Liver (tissue), 3 donors: ENCODE data around the gene ADISSP.
A peak's percentile ranks its signal among the peaks of the same experiment; 100 is the strongest.

Experiments
- EGR1 ChIP-seq, 2 donors: IDR thresholded peaks; 2 replicates each; pipeline ENCODE4 v1.6.1; 2016 to 2018; ENCODE audit warnings: antibody characterized with exemption in 2 of 2, low read depth in 2 of 2
- FOXA1 ChIP-seq: IDR thresholded peaks from 2 replicates; pipeline ENCODE4 v1.6.1; 2016; ENCODE audit warnings: antibody characterized with exemption
- GABPA ChIP-seq, 2 donors: IDR thresholded peaks in 1 of 2; conservative IDR thresholded peaks in 1 of 2; 2 replicates each; pipeline ENCODE4 v1.6.1; 2016; ENCODE audit warnings: antibody characterized with exemption in 2 of 2, mild to moderate bottlenecking in 1 of 2, moderate library complexity in 1 of 2
- JUND ChIP-seq, 2 donors: IDR thresholded peaks; 2 replicates each; pipeline ENCODE4 v1.6.1; 2016; ENCODE audit warnings: antibody characterized with exemption in 2 of 2
- NR2F2 ChIP-seq: IDR thresholded peaks from 2 replicates; pipeline ENCODE4 v1.6.1; 2016; ENCODE audit warnings: antibody characterized with exemption
- RAD21 ChIP-seq, 2 donors: IDR thresholded peaks; 2 replicates each; pipeline ENCODE4 v1.6.1; 2016; ENCODE audit warnings: antibody characterized with exemption in 2 of 2, mild to moderate bottlenecking in 2 of 2
- REST ChIP-seq: IDR thresholded peaks from 2 replicates; pipeline ENCODE4 v1.6.1; 2016; ENCODE audit warnings: antibody characterized with exemption, mild to moderate bottlenecking
- RXRA ChIP-seq, 2 donors: IDR thresholded peaks; 2 replicates each; pipeline ENCODE4 v1.6.1; 2017 to 2018; ENCODE audit warnings: antibody characterized with exemption in 2 of 2, mild to moderate bottlenecking in 1 of 2
- SP1 ChIP-seq: IDR thresholded peaks from 2 replicates; pipeline ENCODE4 v1.6.1; 2018; ENCODE audit warnings: antibody characterized with exemption, mild to moderate bottlenecking
- TAF1 ChIP-seq: conservative IDR thresholded peaks from 2 replicates; pipeline ENCODE4 v1.6.1; 2016; ENCODE audit warnings: antibody characterized with exemption, mild to moderate bottlenecking
- YY1 ChIP-seq: IDR thresholded peaks from 2 replicates; pipeline ENCODE4 v1.6.1; 2016; ENCODE audit warnings: antibody characterized with exemption, mild to moderate bottlenecking
- TF ChIP-seq, protein P1 (sequence below): fragments of 150-350 bp; IDR thresholded peaks from 2 replicates; pipeline ENCODE4 v1.5.1; 2017; ENCODE audit warnings: improper control_type of control experiment, low read depth, low read length; ENCODE audit not compliant: missing input control
- TF ChIP-seq, protein P2 (sequence below): IDR thresholded peaks from 2 replicates; pipeline ENCODE4 v1.6.1; 2016; ENCODE audit warnings: antibody characterized with exemption
- TF ChIP-seq, protein P3 (sequence below): IDR thresholded peaks from 2 replicates; pipeline ENCODE4 v1.6.1; 2016; ENCODE audit warnings: antibody characterized with exemption
- donor health status: healthy.
- donor health status: healthy.

GRCh38 chr20:3795511-3796468 is 28.2 kb upstream of the ADISSP start, which contains the start of gene CDC25B:
- TF ChIP-seq TAF1 (no peak), REST (peak; percentile 56), RAD21 (IDR thresholded peaks at IDR 0.05) (peak; percentile 22 to 42), RXRA (IDR thresholded peaks at IDR 0.05) (peak; percentile 32 to 71), EGR1 (IDR thresholded peaks at IDR 0.05; ENCODE audit: low read depth in 2 of 2) (peak; percentile 32 to 35), YY1 (peak; percentile 64), JUND (IDR thresholded peaks at IDR 0.05) (peak in 1 of 2 donors; percentile 16), GABPA (IDR thresholded peaks at IDR 0.05 in 1 of 2, conservative IDR thresholded peaks at IDR 0.05 in 1 of 2) (peak in 1 of 2 donors; percentile 33), FOXA1 (no peak), NR2F2 (peak; percentile 61), SP1 (peak; percentile 36)
- TF ChIP-seq, protein P1, sequence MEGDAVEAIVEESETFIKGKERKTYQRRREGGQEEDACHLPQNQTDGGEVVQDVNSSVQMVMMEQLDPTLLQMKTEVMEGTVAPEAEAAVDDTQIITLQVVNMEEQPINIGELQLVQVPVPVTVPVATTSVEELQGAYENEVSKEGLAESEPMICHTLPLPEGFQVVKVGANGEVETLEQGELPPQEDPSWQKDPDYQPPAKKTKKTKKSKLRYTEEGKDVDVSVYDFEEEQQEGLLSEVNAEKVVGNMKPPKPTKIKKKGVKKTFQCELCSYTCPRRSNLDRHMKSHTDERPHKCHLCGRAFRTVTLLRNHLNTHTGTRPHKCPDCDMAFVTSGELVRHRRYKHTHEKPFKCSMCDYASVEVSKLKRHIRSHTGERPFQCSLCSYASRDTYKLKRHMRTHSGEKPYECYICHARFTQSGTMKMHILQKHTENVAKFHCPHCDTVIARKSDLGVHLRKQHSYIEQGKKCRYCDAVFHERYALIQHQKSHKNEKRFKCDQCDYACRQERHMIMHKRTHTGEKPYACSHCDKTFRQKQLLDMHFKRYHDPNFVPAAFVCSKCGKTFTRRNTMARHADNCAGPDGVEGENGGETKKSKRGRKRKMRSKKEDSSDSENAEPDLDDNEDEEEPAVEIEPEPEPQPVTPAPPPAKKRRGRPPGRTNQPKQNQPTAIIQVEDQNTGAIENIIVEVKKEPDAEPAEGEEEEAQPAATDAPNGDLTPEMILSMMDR, result peak; percentile 44
- TF ChIP-seq, protein P2, sequence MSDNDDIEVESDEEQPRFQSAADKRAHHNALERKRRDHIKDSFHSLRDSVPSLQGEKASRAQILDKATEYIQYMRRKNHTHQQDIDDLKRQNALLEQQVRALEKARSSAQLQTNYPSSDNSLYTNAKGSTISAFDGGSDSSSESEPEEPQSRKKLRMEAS, result peak; percentile 33
- TF ChIP-seq, protein P3, sequence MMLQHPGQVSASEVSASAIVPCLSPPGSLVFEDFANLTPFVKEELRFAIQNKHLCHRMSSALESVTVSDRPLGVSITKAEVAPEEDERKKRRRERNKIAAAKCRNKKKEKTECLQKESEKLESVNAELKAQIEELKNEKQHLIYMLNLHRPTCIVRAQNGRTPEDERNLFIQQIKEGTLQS, result peak; percentile 35
